DMS 273 treated with DMSO at 0.1 percent for 48 hours (cell line): ENCODE data around the gene DNAJC5.
"Not testable (repeated sequence)": the region's sequence is repeated elsewhere in the genome, so short reads cannot be mapped to it uniquely, and the experiment has no call there.

ENCODE experiments used
- DNase-seq: peaks from one replicate; lab custom pipeline; 2025; lab: John Stamatoyannopoulos, UW

The DNAJC5 gene

GRCh38 chr20:63968136-63968927 is 73.4 kb downstream of the DNAJC5 start:
- DNase-seq = no peak

- no peak for DNase-seq
Measured at GRCh38 chr20:63968928-63969760, 74.2 kb downstream of the DNAJC5 start.

GRCh38 chr20:63969838-63970713 is 75.2 kb downstream of the DNAJC5 start, which contains the start of gene ZNF512B:
Gene ZNF512B, minus strand, starts transcription at chr20:63969930. Its CDS starts 1,980 bp downstream, at chr20:63967950.
- DNase-seq = no peak

DNA sequence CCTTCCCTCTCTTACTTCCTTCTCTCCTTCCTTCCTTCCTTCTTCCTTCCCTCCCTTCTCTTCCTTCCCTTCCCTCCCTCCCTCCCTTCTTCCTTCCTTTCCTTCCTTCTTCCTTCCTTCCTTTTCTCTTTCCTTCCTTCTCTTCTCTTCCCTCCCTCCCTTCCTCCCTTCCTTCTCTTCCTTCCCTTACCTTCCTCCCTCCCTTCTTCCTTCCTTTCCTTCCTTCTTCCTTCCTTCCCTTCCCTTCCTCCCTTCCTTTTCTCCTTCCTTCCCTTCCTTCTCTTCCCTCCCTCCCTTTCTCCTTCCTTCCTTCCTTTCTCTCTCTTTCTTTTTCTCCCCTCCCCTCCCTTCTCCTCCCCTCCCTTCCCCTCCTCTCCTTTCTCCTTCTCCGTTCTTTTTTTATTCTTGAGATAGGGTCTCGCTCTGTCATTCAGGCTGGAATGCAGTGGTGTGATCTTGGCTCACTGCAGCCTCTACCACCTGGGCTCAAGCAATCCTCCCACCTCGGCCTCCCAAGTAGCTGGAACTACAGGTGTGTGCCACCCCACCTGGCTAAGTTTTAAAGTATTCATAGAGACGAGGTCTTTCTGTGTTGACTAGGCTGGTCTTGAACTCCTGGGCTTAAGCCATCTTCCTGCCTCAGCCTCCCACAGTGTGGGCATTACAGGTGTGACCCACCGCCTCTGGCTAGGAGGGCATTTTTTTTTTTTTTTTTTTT is 75.9 kb downstream of the DNAJC5 start:
- DNase-seq = no peak

GRCh38 chr20:63971960-63972311 is 77.0 kb downstream of the DNAJC5 start:
- not testable (repeated sequence) for DNase-seq

- DNase-seq = no peak
Measured at GRCh38 chr20:63972312-63973159, 77.6 kb downstream of the DNAJC5 start.

GRCh38 chr20:63973160-63973479 is 78.2 kb downstream of the DNAJC5 start:
- no peak for DNase-seq

DNA sequence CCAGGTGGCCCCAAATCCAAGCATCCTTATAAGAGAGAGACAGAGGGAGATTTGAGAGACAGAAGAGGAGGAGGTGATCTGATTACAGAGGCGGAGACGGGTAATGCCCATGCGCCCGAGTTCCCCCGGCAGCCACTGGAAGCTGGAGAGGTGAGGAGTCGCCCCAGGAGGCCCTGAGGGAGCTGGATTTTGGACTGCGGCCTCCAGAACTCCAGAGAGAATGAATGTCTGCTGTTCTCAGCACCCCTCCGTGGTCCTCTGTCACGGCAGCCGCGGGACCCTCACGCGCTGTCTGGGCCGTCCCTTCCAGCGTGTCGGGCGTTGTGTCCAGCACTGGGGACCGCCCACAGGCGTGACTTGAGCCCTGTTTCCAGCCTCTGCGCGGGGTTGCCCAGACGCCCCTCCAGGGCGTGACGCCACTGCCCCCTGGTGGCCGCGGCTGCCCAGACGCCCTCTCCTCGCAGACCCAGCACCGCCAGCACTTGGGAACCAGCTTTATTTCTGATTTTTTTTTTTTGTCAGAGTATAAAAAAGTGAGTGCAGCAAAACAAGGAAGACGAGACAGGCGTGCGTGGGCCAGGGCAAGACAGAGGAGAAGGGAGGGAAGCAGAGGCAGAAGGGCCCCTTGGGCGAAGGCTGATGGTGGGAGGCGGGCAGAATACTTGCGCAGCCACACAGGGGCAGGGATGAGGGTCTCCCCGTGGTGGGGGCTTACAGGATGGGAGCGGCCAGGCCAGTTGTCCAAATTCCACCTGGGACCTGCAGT is 78.9 kb downstream of the DNAJC5 start:
- DNase-seq = peak; percentile 60

DNA sequence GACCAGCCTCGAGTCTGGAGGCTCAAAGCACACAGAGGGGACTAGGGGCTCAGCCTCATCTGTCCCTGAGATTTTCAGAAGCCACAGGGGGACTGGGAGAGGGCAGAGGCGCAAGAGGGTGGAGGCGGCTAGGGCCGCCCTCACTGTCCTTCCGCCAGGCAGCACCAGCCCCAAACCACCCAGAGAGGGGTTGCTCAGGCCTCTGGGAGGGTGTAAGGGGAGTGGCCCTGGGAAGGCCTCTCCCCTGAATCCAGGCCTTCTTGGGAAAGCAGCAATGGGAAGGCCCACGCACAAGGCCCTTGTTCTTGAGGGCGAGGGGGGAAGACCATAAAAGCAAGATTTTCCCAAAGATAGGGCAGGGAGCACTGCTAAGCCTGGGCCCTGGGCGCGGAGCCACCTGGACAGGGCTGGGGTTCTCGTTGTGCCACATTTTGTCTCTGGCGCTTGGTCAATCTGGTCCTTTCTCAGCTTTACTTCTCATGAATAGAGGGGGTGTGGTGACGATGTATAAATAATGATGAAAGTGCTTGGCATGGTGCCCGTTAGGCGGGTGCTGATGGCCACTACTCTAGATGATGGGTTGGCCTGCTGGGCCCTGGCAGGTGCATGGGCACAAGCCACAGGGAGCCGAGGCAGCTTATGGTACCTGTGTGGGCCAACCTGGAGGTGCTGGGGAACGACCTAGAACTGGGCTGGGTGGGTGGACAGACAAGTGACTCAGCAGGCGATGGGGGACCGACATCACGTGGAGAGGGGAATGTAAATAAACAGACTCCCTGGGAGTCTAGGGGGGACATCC is 79.7 kb downstream of the DNAJC5 start:
- DNase-seq = no peak

- DNase-seq = not testable (repeated sequence)
Measured at GRCh38 chr20:63976511-63976910, 81.6 kb downstream of the DNAJC5 start.

GRCh38 chr20:63976980-63977738 is 82.2 kb downstream of the DNAJC5 start:
- DNase-seq = no peak

DNA sequence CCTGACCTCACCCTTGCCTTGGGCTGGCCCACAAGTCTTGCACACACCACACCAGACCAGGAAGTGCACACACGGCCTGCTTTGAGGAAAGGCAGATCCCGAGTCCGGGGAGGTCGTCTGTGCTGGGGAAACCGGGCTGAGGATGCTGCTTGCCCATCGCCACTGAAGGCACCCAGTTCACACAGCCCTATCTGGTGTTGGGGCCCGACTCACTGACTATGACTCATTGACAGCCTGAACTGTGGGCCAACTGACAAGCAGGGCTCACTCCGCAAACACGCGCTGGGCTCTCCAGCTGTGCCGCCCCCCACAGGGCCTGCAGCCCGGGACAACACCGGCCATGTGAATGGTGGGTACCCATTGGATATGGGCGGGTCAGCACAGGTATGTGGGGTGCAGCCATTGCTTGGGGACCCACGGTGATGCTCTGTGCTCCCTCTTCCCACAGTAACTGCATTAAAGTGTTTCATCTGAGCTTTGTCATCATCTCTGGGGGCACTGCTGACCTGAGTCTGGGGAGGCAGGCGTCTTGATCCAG is 82.9 kb downstream of the DNAJC5 start:
- DNase-seq = no peak

GRCh38 chr20:63978319-63979228 is 83.6 kb downstream of the DNAJC5 start:
- DNase-seq = no peak

DNA sequence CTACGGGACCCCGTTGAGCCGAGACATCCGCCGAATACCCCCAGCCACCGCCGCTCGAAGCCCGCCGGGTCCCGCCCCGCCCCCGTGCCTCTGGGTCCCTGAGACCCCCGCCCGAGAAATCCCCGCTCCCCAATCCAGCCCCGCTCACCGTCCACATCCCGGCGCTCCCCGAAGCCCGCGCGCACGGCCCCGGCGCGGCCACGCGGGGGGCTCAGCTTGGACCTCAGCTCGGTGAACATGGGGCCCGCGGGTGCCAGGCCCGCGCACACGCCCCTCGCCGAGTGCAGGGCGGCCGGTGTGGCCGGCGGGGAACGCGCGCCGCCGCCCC is 84.3 kb downstream of the DNAJC5 start:
- DNase-seq = no peak

GRCh38 chr20:63979557-63980316 is 84.8 kb downstream of the DNAJC5 start, which contains the start of gene SAMD10:
Gene SAMD10, minus strand, starts transcription at chr20:63979642. Its CDS starts 175 bp downstream, at chr20:63979467.
- peak; percentile 61 for DNase-seq

- no peak for DNase-seq
Measured at GRCh38 chr20:63980317-63980805, 85.4 kb downstream of the DNAJC5 start.
